Sigmoid colon (tissue), 7 donors: ENCODE data around the gene TMEM130. TPM values are rescaled to one million over a fixed set of nuclear protein-coding genes. Genes with fewer than 3 reads are reported as not detected.

Source experiments
- DNase-seq: peaks from one replicate; pipeline ENCODE4 v3.0.0-alpha.2; 2019
- H3K27ac ChIP-seq, 4 donors: fragments of 200-600 bp; sonication (generic); one replicate each; pipeline ENCODE4 v1.5.1; 2016 to 2019; ENCODE audit warnings: mild to moderate bottlenecking in 1 of 4
- H3K27me3 ChIP-seq, 3 donors: fragments of 200-600 bp; sonication (generic); one replicate each; pipeline ENCODE4 v1.5.1; 2019; ENCODE audit warnings: mild to moderate bottlenecking in 1 of 3
- H3K36me3 ChIP-seq, 4 donors: fragments of 200-600 bp; sonication (generic); one replicate each; pipeline ENCODE4 v1.5.1; 2016 to 2019
- H3K4me1 ChIP-seq, 4 donors: fragments of 200-600 bp; sonication (generic); one replicate each; pipeline ENCODE4 v1.5.1; 2017 to 2019
- H3K4me3 ChIP-seq, 4 donors: fragments of 200-600 bp; sonication (generic); one replicate each; pipeline ENCODE4 v1.5.1; 2017 to 2019; ENCODE audit warnings: mild to moderate bottlenecking in 2 of 4, moderate library complexity in 1 of 4
- H3K9me3 ChIP-seq, 4 donors: fragments of 200-600 bp in 3 of 4; sonication (generic) in 3 of 4; one replicate each; pipeline versions ENCODE4 v1.5.1 to v1.6.1; 2013 to 2019
- EP300 ChIP-seq, 4 donors: sonication (generic); formaldehyde crosslinking; IDR thresholded peaks; one replicate each; pipeline ENCODE4 v1.6.1; 2017; ENCODE audit warnings: antibody characterized with exemption in 4 of 4
- POLR2A ChIP-seq, 2 donors: fragments of 450-650 bp; IDR thresholded peaks; one replicate each; pipeline ENCODE4 v1.6.1; 2016; ENCODE audit warnings: antibody characterized with exemption in 2 of 2, mild to moderate bottlenecking in 2 of 2, moderate library complexity in 2 of 2
- POLR2AphosphoS5 ChIP-seq, 4 donors: sonication (generic); formaldehyde crosslinking; IDR thresholded peaks; one replicate each; pipeline ENCODE4 v1.6.1; 2017; ENCODE audit warnings: antibody characterized with exemption in 4 of 4
- WGBS, 2 donors: extraction: QIAGEN DNeasy Blood & Tissue Kit; methylation state at CpG; one replicate each; pipeline ENCODE4 v1.1.7; 2013; 5-methylcytosine and 5-hydroxymethylcytosine counted together
- intact Hi-C: fragments of 100-400 bp; cut with DNase I; formaldehyde crosslinking; loops from one replicate; pipeline ENCODE4 v1.15.1; 2023
- polyA plus RNA-seq, 3 donors: library from polyadenylated mRNA; stranded (reverse); fragments of 200-250 nt; gene quantifications; one replicate each; pipeline ENCODE4 v1.2.3, GENCODE V29; 2013
- small RNA-seq, 3 donors: library from RNA; depleted of rRNA; stranded (forward); fragments of <200 nt; gene quantifications; one replicate each; pipeline ENCODE3, GENCODE V24; 2016
- total RNA-seq, 4 donors: library from RNA; depleted of rRNA; stranded (reverse); fragments of >200 nt; gene quantifications; one replicate each; pipeline ENCODE4 v1.1.0, GENCODE V29; 2016
- TF ChIP-seq, protein P1 (sequence below), 4 experiments: fragments of 450-650 bp in 3 of 4; fragments of 200-600 bp in 1 of 4; IDR thresholded peaks; one replicate each; pipeline ENCODE4 v1.5.1; 2016 to 2019; ENCODE audit warnings: antibody characterized with exemption in 4 of 4, mild to moderate bottlenecking in 3 of 4, moderate library complexity in 2 of 4
- donor health status: healthy with polysubstance abuse.
- donor health status: Bipolar disorder and iron deficiency.
- donor health status: healthy.

Gene TMEM130
- total and polyA plus RNA-seq, 7 donors, result 2.1 to 3.3 (median 3.0) TPM; not detected in 2

DNA sequence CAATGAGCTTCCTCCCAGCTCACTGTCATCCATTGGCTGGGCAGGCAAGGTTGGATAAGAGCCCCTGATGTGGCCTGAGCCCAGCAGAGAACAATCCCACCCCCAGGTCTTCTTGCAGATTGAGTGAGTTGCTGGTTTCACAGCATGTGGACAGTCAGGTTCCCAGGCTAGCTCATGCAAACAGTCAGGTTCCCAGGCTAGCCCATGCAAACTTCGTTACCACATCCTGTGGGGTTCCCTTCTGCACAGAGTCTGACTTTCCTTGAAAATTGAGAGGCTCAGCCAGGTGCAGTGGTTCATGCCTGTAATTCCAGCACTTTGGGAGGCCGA, 67.1 kb downstream of the TMEM130 start:
- intact Hi-C loops, result no loop called here
- Histone ChIP-seq H3K4me3 (no peak overlapping the region), H3K27ac (no peak overlapping the region), H3K4me1 (no peaks in the 10 kb centered on the region), H3K9me3 (peaks cover 0 to 9% (median 4%) of the 10 kb centered on the region in 4 donors), H3K27me3 (peaks cover 0 to 5% (median 0%) of the 10 kb centered on the region in 3 donors), H3K36me3 (no peaks in the 10 kb centered on the region)
- WGBS, 2 donors, result 83% methylated on average over 2 of the region's 2 CpGs
- TF ChIP-seq EP300 (IDR thresholded peaks at IDR 0.05) (no peak), POLR2AphosphoS5 (IDR thresholded peaks at IDR 0.05) (no peak)
- TF ChIP-seq, protein P1, sequence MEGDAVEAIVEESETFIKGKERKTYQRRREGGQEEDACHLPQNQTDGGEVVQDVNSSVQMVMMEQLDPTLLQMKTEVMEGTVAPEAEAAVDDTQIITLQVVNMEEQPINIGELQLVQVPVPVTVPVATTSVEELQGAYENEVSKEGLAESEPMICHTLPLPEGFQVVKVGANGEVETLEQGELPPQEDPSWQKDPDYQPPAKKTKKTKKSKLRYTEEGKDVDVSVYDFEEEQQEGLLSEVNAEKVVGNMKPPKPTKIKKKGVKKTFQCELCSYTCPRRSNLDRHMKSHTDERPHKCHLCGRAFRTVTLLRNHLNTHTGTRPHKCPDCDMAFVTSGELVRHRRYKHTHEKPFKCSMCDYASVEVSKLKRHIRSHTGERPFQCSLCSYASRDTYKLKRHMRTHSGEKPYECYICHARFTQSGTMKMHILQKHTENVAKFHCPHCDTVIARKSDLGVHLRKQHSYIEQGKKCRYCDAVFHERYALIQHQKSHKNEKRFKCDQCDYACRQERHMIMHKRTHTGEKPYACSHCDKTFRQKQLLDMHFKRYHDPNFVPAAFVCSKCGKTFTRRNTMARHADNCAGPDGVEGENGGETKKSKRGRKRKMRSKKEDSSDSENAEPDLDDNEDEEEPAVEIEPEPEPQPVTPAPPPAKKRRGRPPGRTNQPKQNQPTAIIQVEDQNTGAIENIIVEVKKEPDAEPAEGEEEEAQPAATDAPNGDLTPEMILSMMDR (IDR thresholded peaks at IDR 0.05), result no peak
- DNase-seq, result no peak

DNA sequence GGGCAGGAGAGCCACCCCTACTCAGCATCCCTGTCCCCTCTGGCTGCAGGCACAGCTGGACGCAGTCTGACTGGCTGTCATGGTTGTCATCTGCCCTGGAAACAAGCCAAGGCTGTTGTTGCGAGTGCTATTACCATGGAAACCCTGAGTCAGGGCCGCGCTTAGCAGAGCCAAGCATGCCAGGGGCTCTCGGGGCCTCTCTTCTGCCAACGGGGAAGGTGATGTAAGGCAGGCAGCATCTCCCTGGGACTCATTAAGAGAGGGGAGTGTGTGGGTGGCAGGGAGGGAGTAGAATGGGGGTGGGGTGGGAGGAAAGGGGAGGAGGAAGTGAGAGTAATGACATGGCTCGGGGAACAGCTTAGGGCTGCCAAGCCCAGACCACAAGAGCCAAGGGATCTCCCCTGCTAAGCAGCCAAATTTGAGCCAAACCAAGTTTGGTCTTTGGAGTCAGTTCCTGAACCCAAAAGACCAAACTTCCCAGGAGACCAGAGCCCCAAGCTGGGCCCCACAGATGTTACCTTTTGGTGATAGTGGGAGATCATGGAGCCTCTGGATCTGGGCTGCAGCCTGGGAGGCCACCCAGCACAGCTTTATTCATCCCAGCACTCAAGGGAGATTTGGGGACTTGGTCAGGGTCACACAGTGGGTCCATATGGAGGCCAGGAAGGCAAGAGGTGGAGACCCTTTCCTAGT, 67.6 kb downstream of the TMEM130 start:
- no peaks in the 10 kb centered on the region for H3K36me3 ChIP-seq
- no peak for DNase-seq
- H3K9me3 ChIP-seq, result peaks cover 0 to 9% (median 4%) of the 10 kb centered on the region in 4 donors
- 6 to 24% methylated on average over 7 of the region's 7 CpGs for WGBS, 2 donors
- TF ChIP-seq, protein P1 (IDR thresholded peaks at IDR 0.05), result no peak
- TF ChIP-seq EP300 (IDR thresholded peaks at IDR 0.05), result no peak
- intact Hi-C loops, result no loop called here
- peaks cover 0 to 5% (median 0%) of the 10 kb centered on the region in 3 donors for H3K27me3 ChIP-seq
- H3K27ac ChIP-seq, result no peak overlapping the region
- H3K4me1 ChIP-seq, result no peaks in the 10 kb centered on the region
- no peak overlapping the region for H3K4me3 ChIP-seq

DNA sequence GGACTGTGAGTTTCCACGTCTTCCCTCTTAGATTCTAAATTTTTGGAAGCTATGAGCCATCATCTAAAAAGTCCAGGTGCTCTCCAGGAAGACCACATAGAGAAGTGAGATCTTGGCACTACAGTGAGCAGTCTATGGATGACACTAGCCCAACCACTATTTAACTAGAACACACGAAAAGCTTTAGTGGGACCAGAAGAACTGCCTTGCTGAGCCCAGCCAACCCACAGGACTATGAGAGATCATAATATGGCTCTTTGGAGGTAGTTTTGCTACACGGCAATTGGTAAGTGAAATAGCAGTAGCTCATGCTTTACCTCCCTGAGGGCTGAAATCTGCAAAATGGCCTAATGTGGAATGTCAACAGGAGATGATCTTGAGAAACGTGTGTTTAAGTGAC, 68.8 kb downstream of the TMEM130 start:
- H3K27ac ChIP-seq, result no peak overlapping the region
- intact Hi-C loops, result no loop called here
- H3K36me3 ChIP-seq, result no peaks in the 10 kb centered on the region
- H3K4me3 ChIP-seq, result no peak overlapping the region
- TF ChIP-seq, protein P1 (IDR thresholded peaks at IDR 0.05), result no peak
- no peak for TF ChIP-seq POLR2AphosphoS5 (IDR thresholded peaks at IDR 0.05)
- TF ChIP-seq POLR2A (IDR thresholded peaks at IDR 0.05), result no peak
- TF ChIP-seq EP300 (IDR thresholded peaks at IDR 0.05), result no peak
- H3K9me3 ChIP-seq, result peaks cover 0 to 9% (median 4%) of the 10 kb centered on the region in 4 donors
- H3K4me1 ChIP-seq, result no peaks in the 10 kb centered on the region
- peaks cover 0 to 5% (median 0%) of the 10 kb centered on the region in 3 donors for H3K27me3 ChIP-seq
- no peak for DNase-seq
- 87 to 88% methylated on average over 4 of the region's 4 CpGs for WGBS, 2 donors

DNA sequence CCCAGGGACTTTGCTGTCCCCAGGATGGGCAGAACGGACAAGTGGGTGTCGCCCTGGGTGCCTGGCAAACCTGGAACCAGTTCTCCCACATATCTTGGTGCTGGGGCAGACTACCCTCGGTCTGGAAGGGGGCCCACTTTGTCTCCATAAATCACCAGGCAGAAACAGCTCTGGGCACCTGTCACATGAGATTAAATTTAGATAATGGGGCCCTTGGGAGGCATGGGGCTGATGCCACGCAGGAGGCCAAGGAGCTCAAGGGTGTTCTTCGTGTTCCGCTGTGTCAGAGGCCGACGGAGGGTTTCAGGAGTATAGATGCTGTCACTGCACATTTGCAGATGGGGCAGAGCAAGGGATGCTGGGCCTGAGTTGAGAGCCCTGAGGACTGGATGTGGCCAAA, 72.7 kb downstream of the TMEM130 start:
- Histone ChIP-seq H3K27ac (no peak overlapping the region), H3K4me3 (no peak overlapping the region), H3K9me3 (peaks cover 0 to 9% (median 4%) of the 10 kb centered on the region in 4 donors), H3K36me3 (no peaks in the 10 kb centered on the region), H3K27me3 (no peaks in the 10 kb centered on the region), H3K4me1 (no peaks in the 10 kb centered on the region)
- WGBS, 2 donors, result 67 to 71% methylated on average over 8 of the region's 8 CpGs
- TF ChIP-seq, protein P1 (IDR thresholded peaks at IDR 0.05), result no peak
- TF ChIP-seq EP300 (IDR thresholded peaks at IDR 0.05) (no peak), POLR2AphosphoS5 (IDR thresholded peaks at IDR 0.05) (no peak), POLR2A (IDR thresholded peaks at IDR 0.05) (no peak)
- intact Hi-C loops, result no loop called here
- DNase-seq, result no peak

Small RNA genes within 50 kb of the gene (small RNA-seq; reads per million reads assigned to genes)
- gene MIR3609, result 0.94 to 317 (median 22.7) reads per million in 3 donors

Other genes with a start within 250 kb of the TMEM130 start
- gene TRRAP, start 8.5 kb upstream of the TMEM130 start, total RNA-seq, result 10 to 100 TPM; 18.9 to 35.5 (median 24.0) TPM
- gene TRRAP, start 8.5 kb upstream of the TMEM130 start, polyA plus RNA-seq, result 10 to 100 TPM in 1 of 3 donors, 1 to 10 TPM in 2; 2.4 to 17.8 (median 3.9) TPM